ENCODE results near the gene NEK4.
"Not testable (repeated sequence)": the region's sequence is repeated elsewhere in the genome, so short reads cannot be mapped to it uniquely, and the experiment has no call there.

Gene NEK4

DNA sequence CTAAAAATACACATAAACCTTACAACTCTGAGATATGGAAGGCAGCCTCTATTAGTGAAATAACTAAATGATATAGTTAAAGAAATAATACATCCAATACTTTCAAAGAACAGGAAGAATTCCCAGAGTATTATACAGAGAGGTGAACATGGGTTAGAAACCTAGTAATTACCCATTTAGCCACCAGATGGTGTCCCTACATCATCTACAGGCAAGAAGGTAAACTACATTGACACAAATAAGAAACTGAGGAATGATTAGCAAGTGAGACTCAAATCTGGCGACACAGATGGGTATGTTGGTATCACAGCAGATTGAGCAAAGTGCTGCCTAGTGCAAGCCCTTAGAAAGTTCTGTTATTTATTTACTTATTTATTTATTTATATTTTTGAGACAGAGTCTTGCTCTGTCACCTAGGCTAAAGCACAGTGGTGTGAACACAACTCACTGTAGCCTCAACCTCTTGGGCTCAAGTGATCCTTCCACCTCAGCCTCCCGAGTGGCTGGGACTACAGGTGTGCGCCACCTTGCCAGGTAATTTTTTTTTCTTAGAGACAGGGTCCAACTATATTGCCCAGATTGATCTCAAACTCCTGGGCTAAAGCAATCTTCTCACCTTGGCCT, 28.2 kb downstream of the NEK4 start:
- Mint-ChIP-seq H3K27ac (no peak overlapping the region), H3K36me3 (peaks cover 11% of the 10 kb centered on the region), H3K4me1 (ENCODE audit: low read depth) (no peaks in the 10 kb centered on the region), H3K4me3 (no peak overlapping the region), H3K27me3 (no peaks in the 10 kb centered on the region), H3K9me3 (ENCODE audit: low read depth) (no peaks in the 10 kb centered on the region)

DNA sequence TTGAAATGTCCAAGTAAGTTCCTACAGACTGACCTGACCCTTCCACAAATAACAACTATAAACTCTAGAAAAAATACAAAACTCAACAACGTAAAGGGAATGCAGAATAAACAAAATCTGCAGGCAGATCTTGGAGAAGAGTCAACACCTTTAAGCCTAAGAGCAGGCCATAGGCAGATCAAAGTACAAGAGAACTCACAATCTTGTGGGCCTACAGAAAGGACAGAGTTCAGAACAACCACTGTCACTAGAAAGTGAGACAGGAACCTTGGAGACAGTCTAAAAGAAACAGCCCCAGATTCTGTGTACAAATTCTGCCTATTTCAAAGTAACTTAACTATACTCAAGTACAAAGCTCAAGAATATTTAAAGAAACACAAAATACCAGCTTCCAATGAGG, 31.0 kb downstream of the NEK4 start:
- no peak overlapping the region for H3K4me3 Mint-ChIP-seq
- H3K4me1 Mint-ChIP-seq (ENCODE audit: low read depth): no peaks in the 10 kb centered on the region
- no peaks in the 10 kb centered on the region for H3K27me3 Mint-ChIP-seq
- peaks cover 19% of the 10 kb centered on the region for H3K36me3 Mint-ChIP-seq
- H3K27ac Mint-ChIP-seq: no peak overlapping the region
- no peaks in the 10 kb centered on the region for H3K9me3 Mint-ChIP-seq (ENCODE audit: low read depth)

DNA sequence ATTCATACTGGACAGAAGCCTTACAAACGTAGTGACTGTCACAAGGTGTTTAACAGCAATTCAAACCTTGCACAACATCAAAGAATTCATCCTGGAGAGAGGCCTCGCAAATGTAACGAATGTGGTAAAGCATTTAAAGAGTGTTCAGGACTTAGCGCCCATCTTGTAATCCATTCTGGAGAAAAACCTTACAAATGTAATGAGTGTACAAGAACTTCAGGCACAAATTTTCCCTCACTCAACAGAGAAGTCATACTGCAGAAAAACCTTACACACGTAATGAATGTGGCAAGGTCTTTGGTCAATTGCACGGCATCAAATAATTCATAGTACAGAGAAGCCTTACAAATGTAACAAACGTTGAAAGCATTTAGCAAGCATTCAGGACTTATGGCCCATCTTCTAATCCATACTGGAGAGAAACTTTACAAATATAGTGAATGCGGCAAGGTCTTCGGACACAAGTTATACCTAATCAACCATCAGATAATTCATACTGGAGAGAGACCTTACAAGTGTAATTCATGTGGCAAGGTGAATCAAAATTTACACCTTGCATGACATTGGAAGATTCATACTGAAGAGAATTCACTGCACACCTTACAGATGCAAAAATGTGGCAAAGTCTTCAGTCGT, 37.4 kb downstream of the NEK4 start:
- Mint-ChIP-seq H3K27ac (no peak overlapping the region), H3K9me3 (ENCODE audit: low read depth) (peaks cover 11% of the 10 kb centered on the region), H3K36me3 (peaks cover 46% of the 10 kb centered on the region), H3K4me1 (ENCODE audit: low read depth) (peaks cover 7% of the 10 kb centered on the region), H3K27me3 (no peaks in the 10 kb centered on the region), H3K4me3 (no peak overlapping the region)

DNA sequence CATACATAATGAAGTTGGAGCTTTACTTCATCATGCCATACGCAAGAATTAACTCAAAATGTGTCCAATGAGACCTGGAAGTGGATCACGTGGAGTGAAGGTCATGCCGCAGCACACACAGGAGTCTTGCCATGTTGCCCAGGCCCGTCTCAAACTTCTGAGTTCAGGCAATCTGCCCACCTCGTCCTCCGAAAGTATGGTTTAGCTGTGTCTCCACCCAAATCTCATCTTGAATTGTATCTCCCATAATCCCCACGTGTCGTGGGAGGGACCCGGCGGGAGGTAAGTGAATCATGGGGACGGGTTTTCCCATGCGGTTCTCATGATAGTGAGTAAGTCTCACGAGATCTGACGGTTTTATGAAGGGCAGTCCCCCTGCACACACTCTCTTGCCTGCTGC, 39.1 kb downstream of the NEK4 start:
- H3K27ac Mint-ChIP-seq: no peak overlapping the region

DNA sequence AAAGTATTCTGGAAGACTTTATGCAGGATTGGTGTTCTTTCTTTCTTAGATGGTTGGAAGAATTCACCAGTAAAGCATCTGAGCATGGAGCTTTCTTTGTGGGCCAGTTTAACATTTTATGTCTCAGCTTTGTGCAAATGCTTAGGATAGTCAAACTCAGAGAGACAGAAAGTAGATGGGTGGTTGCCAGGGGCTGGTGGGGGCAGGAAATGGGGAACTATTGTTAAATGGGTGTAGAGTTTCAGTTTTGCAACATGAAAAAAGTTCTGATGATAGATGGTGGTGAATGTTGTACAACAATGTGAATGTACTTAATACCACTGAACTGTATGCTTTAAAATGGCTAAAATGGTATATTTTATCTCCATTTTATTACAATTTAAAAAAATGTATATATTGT, 40.1 kb downstream of the NEK4 start:
- peaks cover 11% of the 10 kb centered on the region for H3K9me3 Mint-ChIP-seq (ENCODE audit: low read depth)
- H3K4me3 Mint-ChIP-seq: no peak overlapping the region
- H3K27ac Mint-ChIP-seq: no peak overlapping the region
- peaks cover 46% of the 10 kb centered on the region for H3K36me3 Mint-ChIP-seq
- H3K27me3 Mint-ChIP-seq: no peaks in the 10 kb centered on the region
- peaks cover 7% of the 10 kb centered on the region for H3K4me1 Mint-ChIP-seq (ENCODE audit: low read depth)

More for the DNA sequence above, 39.1 kb downstream of the NEK4 start:
- Mint-ChIP-seq H3K36me3 (peaks cover 49% of the 10 kb centered on the region), H3K4me3 (no peak overlapping the region), H3K4me1 (ENCODE audit: low read depth) (peaks cover 7% of the 10 kb centered on the region), H3K9me3 (ENCODE audit: low read depth) (peaks cover 11% of the 10 kb centered on the region), H3K27me3 (no peaks in the 10 kb centered on the region)

DNA sequence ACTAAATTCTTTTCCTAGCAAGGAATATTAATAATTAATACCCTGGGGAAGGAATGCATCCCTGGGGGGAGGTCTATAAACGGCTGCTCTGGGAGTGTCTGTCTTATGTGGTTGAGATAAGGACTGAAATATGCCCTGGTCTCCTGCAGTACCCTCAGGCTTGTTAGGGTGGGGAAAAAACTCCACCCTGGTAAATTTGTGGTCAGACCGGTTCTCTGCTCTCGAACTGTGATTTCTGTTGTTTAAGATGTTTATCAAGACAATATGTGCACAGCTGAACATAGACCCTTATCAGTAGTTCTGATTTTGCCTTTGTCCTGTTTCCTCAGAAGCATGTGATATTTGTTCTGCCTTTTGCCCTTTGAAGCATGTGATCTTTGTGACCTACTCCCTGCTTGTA, 42.0 kb downstream of the NEK4 start:
- peaks cover 39% of the 10 kb centered on the region for H3K36me3 Mint-ChIP-seq
- not testable (repeated sequence) for H3K27me3 Mint-ChIP-seq; H3K4me3 Mint-ChIP-seq; H3K27ac Mint-ChIP-seq; H3K4me1 Mint-ChIP-seq (ENCODE audit: low read depth)
- peaks cover 11% of the 10 kb centered on the region for H3K9me3 Mint-ChIP-seq (ENCODE audit: low read depth)

DNA sequence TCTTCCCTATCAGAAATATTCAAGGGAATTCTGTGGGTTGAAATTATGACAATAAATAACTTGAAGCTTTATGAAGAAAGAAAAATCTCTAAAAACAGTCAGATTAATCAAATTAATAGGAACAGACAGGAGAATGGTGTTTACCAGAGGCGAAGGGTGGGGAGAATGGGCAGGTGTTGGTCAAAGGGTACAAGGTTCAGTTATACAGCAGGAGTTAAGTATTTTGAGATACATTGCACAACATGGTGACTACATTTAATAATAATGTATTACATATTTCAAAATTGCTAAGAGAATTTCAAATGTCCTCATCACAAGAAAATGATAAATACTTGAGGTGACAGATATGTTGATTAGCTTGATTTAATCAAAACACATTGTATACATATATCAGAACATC, 46.2 kb downstream of the NEK4 start:
- no peak overlapping the region for H3K27ac Mint-ChIP-seq
- peaks cover 27% of the 10 kb centered on the region for H3K4me1 Mint-ChIP-seq (ENCODE audit: low read depth)
- peaks cover 12% of the 10 kb centered on the region for H3K36me3 Mint-ChIP-seq
- no peaks in the 10 kb centered on the region for H3K9me3 Mint-ChIP-seq (ENCODE audit: low read depth)
- no peak overlapping the region for H3K4me3 Mint-ChIP-seq
- H3K27me3 Mint-ChIP-seq: no peaks in the 10 kb centered on the region

DNA sequence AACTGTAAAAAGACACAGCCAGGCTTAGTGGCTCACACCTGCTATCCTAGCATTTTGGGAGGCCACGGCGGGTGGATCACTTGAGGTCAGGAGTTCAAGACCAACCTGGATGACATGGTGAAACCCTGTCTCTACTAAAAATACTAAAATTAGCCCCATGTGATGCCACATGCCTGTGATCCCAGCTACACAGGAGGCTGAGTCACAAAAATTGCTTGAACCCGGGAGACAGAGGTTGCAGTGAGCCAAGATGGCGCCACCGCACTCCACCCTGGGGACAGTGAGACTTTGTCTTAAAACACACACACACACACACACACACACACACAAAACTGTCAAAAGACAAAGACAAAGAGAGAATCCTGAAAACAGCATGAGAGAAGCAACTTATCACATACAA, 46.8 kb downstream of the NEK4 start:
- no peaks in the 10 kb centered on the region for H3K9me3 Mint-ChIP-seq (ENCODE audit: low read depth)
- H3K4me3 Mint-ChIP-seq: no peak overlapping the region
- H3K36me3 Mint-ChIP-seq: peaks cover 10% of the 10 kb centered on the region
- H3K27me3 Mint-ChIP-seq: no peaks in the 10 kb centered on the region
- H3K4me1 Mint-ChIP-seq (ENCODE audit: low read depth): peaks cover 27% of the 10 kb centered on the region
- H3K27ac Mint-ChIP-seq: no peak overlapping the region

DNA sequence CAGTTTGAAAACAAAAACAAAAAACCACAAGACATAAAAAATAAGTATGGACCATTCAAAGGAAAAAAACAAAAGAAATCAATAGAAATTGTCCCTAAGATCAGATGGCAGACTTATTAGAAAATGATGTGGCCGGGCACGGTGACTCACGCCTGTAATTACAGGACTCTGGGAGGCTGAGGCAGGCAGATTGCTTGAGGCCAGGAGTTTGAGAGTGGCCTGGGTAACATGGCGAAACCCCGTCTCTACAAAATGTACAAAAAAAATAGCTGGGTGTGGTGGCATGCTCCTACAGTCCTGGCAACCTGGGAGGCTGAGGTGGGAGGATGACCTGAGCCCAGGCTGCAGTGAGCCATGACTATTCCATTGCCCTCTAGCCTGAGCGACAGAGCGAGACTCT, 48.2 kb downstream of the NEK4 start:
- peaks cover 2% of the 10 kb centered on the region for H3K36me3 Mint-ChIP-seq
- H3K27me3 Mint-ChIP-seq: no peaks in the 10 kb centered on the region
- peaks cover 28% of the 10 kb centered on the region for H3K4me1 Mint-ChIP-seq (ENCODE audit: low read depth)
- no peaks in the 10 kb centered on the region for H3K9me3 Mint-ChIP-seq (ENCODE audit: low read depth)
- H3K27ac Mint-ChIP-seq: no peak overlapping the region
- H3K4me3 Mint-ChIP-seq: no peak overlapping the region

DNA sequence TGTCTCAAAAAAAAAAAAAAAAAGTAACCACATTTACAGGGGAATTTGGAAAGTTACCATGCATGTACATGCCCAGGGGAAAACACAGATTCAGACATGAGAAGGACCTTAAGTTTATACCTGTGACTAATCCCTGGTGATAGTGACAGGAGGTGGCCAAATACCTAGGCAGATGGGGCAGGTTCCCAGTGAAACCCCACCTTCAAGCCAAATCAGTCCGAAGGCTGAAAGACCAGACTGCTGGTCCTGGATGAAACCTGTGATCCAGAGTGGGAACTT, 49.1 kb downstream of the NEK4 start:
- peak overlapping the region; percentile 87 for H3K27ac Mint-ChIP-seq
- H3K27me3 Mint-ChIP-seq: no peaks in the 10 kb centered on the region
- H3K9me3 Mint-ChIP-seq (ENCODE audit: low read depth): no peaks in the 10 kb centered on the region
- H3K4me1 Mint-ChIP-seq (ENCODE audit: low read depth): peaks cover 28% of the 10 kb centered on the region
- H3K36me3 Mint-ChIP-seq: peaks cover 2% of the 10 kb centered on the region
- H3K4me3 Mint-ChIP-seq: no peak overlapping the region

DNA sequence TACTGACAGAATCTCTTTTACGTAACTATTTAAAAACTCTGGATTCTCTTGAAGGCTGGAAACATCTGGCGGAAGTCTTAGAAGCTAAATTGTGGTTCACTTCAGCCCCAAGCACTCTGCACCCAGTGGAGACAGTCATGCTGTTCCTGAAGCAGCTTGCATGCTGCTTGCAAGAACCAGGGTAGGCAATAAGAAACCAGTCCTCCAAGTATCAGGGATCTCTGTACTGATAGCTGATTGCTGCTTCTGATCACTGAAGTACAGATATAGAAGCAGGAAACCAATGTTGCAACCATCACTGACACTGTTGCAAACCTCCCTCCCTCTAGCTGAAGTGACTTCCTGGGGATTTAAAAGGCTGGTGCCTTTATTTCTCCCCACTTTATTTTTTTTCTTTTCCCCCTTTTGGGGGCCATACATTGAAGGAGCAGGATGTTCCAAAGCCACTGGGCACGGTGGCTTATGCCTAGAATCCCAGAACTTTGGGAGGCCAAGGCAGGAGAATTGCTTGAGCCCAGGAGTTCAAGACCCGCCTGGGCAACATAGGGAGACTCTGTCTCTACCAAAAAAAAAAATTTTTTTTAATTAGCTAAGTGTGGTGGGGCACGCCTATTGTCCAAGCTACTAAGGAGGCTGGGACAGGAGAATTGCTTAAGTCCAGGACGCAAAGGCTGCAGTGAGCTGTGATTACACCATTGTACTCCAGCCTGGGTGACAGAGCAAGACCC, 49.6 kb downstream of the NEK4 start:
- peaks cover 2% of the 10 kb centered on the region for H3K36me3 Mint-ChIP-seq
- no peaks in the 10 kb centered on the region for H3K9me3 Mint-ChIP-seq (ENCODE audit: low read depth)
- H3K27me3 Mint-ChIP-seq: no peaks in the 10 kb centered on the region
- peak overlapping the region; percentile 61 for H3K4me3 Mint-ChIP-seq
- H3K4me1 Mint-ChIP-seq (ENCODE audit: low read depth): peaks cover 28% of the 10 kb centered on the region
- H3K27ac Mint-ChIP-seq: peak overlapping the region; percentile 87

DNA sequence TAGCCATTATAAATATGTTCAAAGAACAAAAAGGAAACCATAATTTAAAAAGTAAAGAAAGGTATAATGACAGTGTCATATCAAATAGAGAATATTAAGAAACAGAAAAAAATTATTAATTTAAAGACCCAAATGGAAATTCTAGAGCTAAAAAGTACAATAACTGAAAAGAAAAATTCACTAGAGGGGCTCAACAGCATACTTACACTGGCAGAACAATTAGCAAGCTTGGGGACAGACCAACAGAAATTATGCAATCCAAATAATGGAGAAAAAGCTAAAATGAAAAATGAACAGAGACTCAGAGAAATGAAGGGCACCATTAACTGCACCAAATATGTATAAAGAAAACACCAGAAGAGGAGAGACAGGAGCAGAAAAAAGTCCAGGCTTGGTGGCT, 51.1 kb downstream of the NEK4 start:
- Mint-ChIP-seq H3K9me3 (ENCODE audit: low read depth) (no peaks in the 10 kb centered on the region), H3K27me3 (no peaks in the 10 kb centered on the region), H3K27ac (peak overlapping the region; percentile 37), H3K36me3 (peaks cover 2% of the 10 kb centered on the region), H3K4me1 (ENCODE audit: low read depth) (peaks cover 28% of the 10 kb centered on the region), H3K4me3 (no peak overlapping the region)

DNA sequence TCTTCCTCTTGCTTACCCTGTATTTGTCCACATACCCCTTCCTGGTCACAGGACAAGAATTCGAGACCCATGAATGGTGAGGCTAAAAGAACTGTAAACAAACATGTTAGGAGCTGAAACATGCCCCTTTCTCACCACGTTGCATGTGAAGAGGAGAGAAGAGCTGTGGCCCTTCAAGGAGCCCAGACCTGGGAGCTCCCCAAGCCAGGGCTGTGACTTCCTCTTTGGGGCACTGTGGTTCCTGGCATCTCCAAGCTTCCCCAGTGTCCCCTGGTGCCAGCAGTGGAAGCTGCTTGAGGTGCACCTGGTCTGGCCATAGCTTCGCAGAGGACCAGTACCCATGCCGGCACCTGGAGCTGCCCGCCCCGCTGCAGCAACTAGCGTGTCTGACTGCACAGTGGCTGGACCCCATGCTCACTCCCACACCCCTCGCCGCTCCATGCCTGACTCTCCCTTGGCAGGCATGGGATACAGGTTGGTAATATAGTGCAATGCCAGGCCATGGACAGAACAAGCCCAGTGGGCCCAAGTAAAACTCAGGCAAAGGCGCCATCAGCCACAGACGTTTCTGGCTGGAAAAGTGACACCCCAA, 54.9 kb downstream of the NEK4 start:
- Mint-ChIP-seq H3K27ac (no peak overlapping the region), H3K36me3 (peaks cover 4% of the 10 kb centered on the region), H3K27me3 (no peaks in the 10 kb centered on the region), H3K4me3 (no peak overlapping the region), H3K9me3 (ENCODE audit: low read depth) (no peaks in the 10 kb centered on the region), H3K4me1 (ENCODE audit: low read depth) (peaks cover 13% of the 10 kb centered on the region)

DNA sequence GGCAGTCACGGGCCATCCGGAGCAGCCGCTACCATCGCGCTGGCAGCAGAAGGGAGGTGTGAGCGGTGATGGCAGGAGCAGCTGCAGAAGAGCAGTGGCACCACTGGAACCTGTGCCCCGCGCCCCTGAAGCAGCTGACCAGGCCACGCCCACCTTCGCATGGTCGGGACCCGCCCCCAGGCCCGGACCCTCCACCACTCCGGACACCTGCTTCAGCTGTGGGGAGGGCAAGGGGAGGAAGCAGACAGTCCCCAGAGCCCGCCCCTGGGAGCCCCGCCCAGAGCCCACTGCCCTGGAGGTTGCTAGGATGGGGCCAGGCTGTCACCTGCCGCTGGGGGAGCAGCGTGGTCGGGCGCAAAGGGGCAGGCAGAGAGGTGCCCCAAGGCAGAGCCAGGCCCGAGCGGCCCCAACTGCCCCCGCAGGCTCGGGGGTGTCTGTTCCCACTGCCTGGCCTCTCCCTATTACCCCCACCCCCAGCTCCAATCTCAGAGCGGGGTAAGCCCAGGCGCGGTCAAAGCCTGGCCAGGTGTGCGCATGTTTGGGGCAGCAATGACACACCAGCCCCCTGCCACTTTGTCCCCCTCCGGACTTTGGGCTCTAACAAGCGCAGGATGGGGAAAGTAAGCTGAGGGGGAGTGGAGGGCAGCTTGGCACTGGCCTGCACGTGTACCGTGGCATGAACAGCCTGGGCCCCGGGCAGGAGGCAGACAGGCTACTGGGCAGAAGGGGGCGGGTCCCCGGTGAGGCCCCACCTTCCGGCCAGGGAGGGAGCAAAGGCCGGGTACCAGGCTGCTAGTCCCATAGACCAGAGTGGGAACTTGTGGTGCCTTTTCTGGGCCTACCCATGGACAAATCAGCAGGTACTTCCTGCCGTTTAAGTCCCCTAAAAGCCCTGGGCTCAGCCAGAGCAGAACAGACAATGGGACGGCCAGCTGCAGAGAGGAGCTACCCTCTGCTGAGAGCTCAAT, 56.1 kb downstream of the NEK4 start:
- Mint-ChIP-seq H3K4me3 (no peak overlapping the region), H3K27ac (no peak overlapping the region), H3K4me1 (ENCODE audit: low read depth) (peaks cover 2% of the 10 kb centered on the region), H3K9me3 (ENCODE audit: low read depth) (no peaks in the 10 kb centered on the region), H3K36me3 (peaks cover 4% of the 10 kb centered on the region), H3K27me3 (no peaks in the 10 kb centered on the region)
